Measurements from ENCODE around the gene CCDC106.
A peak's percentile ranks its signal among the peaks of the same experiment; 100 is the strongest.

Gene CCDC106

DNA sequence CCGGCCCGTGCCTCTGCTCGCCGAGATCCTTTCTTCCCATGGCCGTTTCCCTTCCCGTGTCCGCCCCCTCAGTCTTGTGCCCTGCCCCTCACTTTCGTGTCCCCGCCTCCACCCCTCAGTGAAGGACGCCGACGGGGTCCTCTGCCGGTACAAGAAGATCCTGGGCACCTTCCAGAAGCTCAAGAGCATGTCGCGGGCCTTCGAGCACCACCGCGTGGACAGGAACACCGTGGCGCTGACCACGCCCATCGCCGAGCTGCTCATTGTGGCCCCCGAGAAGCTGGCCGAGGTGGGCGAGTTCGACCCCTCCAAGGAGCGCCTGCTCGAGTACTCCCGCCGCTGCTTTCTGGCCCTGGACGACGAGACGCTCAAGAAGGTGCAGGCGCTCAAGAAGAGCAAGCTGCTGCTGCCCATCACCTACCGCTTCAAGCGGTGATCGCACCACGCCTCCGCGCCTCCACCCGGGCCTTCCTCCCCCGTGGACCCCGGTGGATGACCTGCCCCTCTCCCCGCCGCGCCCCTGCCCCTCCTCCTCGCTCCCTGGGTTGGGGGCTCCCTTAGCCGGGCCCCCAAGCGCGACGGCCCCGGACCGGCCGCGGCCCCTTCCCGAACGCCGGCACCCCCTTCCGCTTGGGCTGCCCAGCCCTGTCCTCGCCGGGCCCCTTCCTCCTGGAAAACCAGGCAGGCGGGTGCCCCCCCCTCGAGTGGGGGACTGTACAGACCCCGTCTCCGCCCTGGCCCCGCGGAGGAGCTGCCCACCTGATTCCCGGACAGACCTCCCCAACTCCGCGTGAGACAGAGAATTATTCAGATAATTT is 4.5 kb downstream of the CCDC106 start:
- no peak for DNase-seq (ENCODE audit: low spot score)

DNA sequence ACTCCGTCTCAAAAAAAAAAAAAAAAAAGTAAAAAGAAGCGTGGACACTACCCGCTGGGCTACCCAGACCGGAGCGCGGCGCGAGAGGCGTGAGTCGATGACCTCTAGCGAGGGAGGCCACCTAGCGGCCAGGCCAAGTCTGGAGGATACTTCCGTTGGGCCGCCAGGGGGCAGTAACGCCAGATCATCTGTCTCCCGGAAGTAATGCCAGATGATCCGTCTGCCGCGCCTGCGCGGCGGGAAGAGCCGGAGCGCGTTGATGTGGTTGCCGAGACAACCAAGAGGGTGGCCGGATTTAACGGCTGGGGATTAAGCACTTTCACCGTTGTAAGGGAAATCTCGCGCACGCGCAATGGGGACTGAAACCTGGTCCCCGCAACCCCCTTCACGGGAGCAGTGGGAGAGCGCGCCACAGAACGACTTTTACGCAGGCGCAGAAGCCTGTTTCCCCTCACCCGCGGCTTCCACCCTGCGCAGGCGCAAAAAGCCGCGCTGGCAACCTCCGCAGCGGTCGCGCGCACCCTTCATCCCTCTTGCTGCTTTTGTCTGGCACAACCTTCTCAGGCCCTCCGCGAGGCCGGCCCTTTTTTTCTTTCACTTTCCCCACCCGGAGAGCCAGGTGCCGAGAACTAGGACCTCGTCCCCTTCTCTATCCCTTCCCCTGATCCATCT is 5.8 kb downstream of the CCDC106 start:
- peak; percentile 92 for DNase-seq (ENCODE audit: low spot score)

DNA sequence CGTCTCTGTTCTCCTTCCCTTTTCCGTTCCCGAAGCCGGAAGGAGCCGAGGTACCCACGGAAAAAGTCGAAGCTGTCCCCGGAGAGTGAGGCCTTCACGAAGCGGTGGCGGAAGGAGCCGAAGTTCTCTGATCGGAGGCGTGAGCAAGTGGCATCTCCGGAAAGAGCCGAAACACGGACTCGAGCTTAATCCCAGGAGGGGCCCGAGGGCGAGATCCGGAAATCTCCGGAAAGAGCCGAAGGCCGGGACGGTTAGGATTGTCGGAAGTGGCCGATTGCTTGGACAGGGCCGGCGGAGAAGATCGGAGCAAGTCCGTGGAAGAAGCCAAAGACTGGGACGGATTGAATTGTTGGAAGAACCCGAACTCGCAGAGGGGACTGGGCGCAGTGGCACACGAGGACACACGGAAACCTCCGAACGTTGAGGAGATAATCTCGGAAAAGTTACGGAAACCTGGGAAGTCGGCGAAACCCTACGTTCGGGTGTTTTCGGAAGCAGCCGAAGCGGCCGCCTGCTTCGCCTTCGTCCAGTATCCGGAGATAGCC is 6.4 kb downstream of the CCDC106 start:
- DNase-seq (ENCODE audit: low spot score): peak; percentile 83

DNA sequence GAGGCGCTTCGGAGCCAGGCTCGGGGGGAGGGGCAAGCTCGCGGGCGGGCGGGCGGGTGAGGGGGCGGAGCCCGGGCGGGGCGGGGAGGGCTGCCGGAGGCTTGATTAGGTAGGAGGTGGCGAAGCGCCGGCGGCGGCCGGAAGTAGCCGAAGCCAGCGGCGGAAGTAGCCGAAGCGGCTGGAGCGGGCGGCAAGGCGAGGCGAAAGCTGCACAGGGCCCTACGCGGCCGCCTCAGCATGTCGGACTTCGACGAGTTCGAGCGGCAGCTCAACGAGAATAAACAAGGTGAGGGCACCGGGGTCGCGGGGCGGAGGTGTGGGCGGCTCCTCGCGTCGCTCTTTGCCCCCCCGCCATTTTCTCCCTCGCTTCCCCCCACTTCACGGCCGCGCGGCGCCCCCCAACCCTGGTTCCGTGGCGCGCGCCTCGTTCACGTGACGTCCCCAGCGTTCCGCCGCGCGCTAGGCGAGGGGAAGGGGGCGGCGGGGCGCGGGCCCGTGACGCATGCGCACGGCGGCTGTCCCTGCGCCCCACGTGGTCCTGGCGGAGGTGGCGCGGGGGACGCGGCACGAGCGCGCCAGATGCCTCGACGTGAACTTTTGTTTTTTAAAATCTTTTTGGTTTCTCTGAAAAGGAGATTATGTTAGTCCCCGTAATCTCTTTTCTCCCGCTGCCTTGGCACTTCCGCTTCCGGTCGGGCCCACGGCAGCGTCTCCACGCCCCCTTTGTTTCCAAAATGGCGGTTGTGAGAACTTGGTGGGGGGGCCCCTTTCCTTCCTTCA is 7.0 kb downstream of the CCDC106 start, which contains the start of gene U2AF2:
TSS of gene U2AF2 (plus strand) at position 168 of the 780 bp plus-strand sequence. CDS start at position 238, 70 bp downstream.
- DNase-seq (ENCODE audit: low spot score): peak; percentile 96

DNA sequence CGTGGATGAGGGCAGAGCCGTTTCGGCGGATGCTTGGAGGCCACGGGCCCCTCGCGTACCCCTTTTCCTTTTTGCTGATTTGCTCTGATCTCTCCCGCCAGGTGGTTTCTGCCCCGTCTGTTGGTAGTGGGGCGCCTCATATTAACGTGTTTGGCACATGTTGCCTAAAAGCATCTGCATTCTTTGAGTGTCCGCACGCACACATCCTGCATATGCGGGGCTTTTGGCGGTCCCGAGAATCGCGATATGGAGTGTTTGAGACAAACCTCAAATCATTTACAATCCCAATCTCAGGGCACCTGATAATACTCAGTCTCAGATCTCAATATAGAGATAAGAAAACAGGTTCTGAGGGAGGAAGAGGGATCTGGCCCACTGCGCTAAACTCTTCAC is 7.6 kb downstream of the CCDC106 start:
- no peak for DNase-seq (ENCODE audit: low spot score)

DNA sequence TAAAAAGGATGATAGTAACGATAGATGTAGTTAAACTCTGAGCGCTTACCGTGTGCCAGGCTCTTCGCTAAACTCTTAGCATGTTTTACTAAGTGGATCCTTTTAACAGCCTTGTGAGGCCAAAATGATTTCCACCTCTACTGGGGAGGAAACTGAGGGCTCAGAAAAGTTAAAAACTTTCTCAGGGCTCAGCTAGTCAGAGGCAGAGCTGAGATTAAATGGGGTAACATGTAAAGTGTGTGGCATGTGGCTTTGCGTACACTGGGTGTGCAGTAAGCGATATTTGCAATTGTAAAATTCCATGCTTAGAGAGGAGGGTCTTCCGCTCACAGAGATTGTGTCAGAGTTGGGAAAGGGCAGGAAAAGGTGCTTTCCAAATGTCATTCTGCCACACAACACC is 8.5 kb downstream of the CCDC106 start:
- no peak for DNase-seq (ENCODE audit: low spot score)

DNA sequence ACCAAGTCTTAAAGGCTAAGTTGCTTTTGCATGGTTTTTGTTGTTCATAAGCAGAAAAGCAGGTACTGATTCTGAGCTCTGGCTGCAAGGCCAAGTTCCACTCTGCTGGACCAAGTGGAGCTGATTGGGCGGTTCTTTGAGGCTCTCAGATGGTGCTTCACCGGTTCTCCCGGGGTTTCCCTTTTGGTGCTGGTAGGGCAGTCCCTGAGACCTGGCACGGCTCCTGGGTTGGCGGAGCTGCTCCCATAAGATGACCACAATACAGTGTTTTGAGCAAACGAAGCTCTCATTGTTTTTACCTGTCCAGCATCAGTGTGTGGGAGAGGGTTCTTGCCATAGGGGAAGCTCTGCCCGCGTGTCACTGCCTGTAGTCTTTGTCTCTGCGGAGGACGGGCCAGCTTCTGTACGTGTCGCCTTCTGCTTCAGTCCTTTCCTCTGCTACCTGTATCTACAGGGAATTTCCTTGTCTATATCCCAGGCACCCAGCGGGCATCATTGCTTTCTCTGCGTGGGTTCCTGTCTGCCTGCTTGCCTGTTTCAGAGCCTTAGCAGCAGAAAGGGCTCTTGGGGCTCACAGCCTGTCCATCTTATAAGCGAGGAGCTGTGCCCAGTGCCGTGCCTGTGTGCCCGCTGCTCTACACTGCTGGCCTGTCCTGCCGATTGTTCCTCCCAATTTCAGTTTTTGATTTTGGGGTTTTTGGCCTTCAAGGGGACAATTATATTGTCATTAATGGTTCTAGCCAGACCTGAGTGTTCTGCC is 9.2 kb downstream of the CCDC106 start:
- no peak for DNase-seq (ENCODE audit: low spot score)

DNA sequence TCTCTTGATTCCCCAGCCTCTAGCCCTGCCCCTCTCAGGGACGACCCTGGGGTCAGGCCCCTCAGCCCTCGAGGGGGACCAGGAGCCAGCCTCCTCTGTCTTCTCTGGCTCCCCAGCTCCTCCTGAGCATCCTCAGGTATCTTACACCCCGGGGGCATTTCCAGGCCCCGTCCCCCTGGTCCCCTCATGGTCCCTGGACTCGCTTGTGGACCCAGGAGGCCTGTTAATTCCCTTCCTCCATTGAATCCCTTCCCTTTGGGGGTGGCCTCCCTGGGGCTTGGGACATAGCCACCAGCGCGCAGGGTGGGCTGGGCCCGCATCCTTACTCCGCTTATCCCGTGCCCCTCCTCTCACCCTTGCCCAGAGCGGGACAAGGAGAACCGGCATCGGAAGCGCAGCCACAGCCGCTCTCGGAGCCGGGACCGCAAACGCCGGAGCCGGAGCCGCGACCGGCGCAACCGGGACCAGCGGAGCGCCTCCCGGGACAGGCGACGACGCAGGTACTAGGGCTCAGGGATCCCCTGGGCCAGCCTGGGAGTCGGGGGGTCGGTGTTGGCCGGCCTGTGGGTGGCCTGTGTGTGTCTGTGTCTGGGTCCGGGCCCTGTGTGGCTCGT is 10.9 kb downstream of the CCDC106 start:
- no peak for DNase-seq (ENCODE audit: low spot score)

DNA sequence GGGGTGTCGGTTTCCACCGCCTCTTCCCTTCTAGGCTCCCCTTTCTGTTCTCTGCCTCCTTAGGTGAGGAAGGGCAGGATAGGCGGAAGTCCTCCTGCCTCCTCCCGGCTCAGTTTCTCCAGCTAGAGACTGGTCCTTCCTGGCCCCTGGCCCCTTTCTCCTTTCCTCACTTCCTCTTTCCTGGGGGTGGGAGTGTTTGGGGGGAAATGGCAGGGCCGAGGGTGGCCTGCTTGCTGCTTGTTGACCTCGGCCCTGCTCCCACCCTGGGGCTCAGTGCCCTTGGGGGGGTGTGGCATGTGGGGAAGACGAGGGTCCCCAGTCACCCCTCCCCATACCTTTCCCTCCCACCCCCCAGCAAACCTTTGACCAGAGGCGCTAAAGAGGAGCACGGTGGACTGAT is 11.8 kb downstream of the CCDC106 start:
- DNase-seq (ENCODE audit: low spot score): no peak

DNA sequence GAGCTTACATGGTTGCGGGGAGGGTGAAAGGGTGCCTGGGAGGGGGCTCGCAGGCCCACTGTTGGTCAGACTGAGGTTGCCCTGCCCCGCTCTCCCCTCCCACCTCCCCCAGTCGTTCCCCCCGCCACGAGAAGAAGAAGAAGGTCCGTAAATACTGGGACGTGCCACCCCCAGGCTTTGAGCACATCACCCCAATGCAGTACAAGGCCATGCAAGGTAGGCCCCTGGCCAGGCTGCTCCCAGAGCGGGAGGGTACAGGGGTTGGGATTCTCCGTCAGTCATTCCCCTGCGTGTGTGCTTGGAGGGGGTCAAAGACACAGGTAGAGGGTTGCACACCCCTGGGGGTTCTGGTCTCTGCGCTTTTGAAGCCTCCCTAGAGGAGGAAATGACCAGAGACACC is 12.4 kb downstream of the CCDC106 start:
- DNase-seq (ENCODE audit: low spot score): no peak

DNA sequence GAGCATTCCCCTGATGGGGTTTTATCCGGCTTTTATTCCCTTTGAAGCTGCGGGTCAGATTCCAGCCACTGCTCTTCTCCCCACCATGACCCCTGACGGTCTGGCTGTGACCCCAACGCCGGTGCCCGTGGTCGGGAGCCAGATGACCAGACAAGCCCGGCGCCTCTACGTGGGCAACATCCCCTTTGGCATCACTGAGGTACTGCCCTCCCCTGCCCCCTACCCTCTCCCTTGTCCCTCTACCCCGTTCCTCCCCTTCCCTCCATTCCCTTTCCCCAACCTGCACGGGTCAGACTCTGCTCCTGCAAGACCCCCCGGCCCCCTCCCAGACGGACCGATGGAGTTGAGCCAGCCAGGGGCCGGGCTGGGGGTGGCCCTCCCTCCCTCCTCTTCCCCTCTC is 13.0 kb downstream of the CCDC106 start:
- DNase-seq (ENCODE audit: low spot score): no peak

DNA sequence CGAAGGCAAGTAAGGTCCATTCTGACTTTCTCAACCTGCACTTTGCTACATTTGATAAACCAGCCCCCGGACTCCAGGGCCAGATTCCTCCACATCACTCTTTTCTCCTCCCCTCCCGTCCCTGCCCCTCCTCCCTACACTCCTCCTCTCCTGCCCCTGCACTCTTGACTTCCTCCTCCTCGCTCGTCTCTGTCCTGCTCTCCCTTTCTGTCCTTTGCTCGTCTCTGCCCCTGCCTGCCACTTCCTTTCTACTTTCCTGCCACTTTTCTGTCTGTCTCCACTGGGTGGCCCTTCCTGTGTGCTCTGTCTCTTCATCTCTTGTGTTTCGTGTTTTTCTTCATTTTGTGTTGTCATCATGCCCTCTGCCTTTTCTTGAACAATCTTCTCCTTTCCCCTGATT is 13.8 kb downstream of the CCDC106 start:
- no peak for DNase-seq (ENCODE audit: low spot score)

DNA sequence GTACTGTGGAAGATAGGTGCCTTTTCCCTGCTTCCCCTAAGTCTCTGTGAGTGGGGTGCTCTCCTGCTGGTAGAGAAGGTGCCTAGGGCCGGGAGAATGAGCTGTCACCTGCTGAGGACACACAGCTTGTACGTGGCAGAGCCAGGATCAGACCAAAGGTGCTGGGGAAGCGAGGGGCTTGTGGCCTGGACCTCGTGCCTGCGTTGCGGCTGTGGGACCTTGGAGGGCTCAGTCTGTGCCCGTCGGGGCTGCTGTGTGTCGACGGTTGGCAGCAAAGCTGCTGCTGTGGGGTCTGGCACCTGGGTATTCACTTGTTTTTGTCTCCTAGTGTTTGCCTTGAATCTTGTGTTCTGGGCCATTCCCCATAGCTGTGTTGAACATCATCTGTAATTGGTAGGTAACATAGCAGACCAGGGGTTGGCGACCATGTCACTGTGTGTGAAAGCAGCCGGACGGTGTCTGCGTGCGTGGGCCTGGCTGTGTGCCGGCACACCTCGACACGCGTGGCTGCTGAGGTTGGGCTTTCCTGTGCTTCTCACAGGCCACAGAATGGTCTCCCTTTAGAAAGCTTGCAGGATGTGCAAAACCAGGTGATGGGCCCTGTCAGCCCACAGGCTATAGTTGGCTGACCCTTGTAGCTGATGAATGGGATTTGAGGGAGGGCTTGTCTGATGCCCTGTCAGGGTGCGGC is 16.0 kb downstream of the CCDC106 start:
- no peak for DNase-seq (ENCODE audit: low spot score)

DNA sequence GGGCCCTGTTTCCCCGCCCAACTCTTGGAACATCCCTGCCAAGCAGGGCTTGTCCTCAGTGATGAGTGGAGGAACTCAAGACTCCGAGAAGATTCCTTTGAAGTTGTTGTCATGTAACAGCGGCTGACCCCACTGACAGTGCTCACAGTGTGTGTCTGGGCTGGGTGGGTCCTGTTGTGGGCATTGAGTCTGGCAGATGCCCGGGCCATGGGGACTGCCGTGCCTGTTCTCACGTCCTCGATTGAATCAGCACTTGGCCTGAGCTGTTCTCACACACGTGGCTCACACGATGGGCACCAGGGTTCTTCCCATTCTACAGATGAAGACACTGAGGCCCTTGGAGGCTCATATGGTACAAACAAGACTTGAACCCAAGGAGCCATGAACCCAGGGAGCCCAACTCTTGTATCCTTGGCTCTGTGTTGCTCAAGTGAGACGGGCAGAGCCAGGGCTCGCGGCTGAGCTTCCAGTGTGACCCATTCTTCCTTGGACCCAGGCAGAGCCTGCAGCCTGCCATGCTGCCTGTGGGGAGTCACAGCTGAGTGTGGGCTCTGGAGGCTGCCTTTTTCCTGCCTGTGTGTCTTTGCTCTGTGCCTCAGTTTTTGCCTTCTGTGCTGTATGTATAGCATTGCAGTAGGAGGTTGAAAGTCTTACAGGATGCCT is 18.5 kb downstream of the CCDC106 start:
- DNase-seq (ENCODE audit: low spot score): no peak

DNA sequence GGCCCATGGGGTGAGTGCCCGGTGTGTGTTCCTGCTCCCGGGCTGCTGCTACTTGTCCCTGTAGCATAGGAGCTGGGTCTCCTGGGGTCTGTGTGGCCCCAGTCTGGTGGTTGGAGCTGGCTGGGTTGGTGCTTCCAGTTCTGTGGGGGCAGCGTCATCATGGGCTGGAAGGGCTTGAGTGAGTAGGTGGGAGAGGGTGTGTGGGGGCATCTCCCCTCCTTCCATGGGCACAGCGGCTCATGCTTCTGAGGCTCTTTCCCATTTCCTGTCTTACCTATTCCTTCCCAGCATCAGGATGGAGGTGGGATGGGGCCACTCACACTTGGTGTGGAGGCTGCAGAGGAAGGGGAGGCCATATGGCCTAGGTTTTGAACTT is 19.0 kb downstream of the CCDC106 start:
- DNase-seq (ENCODE audit: low spot score): no peak

DNA sequence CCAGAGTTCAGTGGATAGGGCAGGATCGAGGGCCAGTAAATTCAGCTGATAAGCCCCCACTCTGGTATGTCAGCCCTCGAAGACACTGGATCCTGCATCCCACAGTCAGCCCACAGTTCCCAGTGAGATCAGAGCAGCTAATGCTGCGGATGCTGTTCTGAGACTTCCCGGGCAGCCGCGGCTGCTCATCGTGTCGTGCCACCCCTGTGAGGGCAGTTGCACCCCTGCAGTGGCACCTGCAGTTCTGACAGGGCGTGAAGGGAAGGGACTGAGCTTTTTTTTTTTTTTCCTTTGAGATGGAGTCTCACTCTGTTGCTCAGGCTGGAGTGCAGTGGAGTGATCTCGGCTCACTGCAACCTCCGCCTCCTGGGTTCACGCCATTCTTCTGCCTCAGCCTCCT is 19.5 kb downstream of the CCDC106 start:
- DNase-seq (ENCODE audit: low spot score): no peak

DNA sequence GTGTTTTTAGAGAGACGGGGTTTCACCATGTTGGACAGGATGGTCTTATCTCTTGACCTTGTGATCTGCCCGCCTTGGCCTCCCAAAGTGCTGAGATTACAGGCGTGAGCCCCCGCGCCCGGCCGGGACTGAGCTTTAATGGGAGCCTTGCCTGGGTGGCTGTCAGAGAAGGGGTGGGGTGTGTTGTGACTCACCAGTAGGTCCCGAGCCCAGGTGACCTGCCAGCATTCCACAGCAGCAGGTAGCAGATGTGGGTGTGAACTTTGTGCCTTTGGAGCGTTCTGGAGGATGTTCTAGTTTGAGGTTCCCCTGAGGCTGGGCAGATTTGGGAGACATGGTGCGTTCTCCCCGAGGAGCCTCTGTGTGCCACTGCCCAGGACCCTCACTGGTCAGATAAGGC is 19.9 kb downstream of the CCDC106 start:
- no peak for DNase-seq (ENCODE audit: low spot score)

DNA sequence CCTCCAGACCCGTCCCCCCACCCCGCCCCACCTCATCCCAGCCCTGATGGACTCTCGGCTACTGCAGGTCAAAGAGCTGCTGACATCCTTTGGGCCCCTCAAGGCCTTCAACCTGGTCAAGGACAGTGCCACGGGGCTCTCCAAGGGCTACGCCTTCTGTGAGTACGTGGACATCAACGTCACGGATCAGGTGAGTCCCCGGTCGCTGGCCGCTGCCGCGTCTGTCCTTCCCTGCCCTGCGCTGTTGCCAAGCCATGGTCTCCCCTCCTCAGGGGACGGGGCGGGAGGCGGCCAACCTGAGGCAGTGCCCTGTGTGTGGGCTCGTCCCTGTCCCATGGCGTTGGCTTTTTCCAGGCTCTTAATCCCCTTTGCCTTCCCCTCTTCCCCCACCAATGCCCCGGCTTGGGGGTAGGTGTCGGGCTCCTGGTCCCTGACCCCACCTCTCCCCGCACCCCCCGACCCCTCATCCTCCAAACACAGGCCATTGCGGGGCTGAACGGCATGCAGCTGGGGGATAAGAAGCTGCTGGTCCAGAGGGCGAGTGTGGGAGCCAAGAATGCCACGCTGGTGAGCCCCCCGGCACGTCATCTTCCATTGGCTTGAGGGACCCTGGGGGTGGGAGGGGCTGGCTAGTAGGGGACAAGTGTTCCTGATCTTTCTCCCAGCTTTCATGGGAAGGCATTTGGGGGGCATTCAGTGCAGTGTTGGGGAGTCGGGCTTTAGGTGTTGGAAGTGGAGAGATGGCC is 20.8 kb downstream of the CCDC106 start:
- no peak for DNase-seq (ENCODE audit: low spot score)

All from D341Med (cell line).